K562 (cell line): ENCODE results near the gene SLC39A13. TPM values are rescaled to one million over a fixed set of nuclear protein-coding genes. Genes with fewer than 3 reads are reported as not detected.
A peak's percentile ranks its signal among the peaks of the same experiment; 100 is the strongest.

ENCODE experiments used
- ATAC-seq: fragments of 200-7000 bp; cut with Tn5 transposase; 3 replicates; pipeline ENCODE4 v1.9.1; 2020; ENCODE audit warnings: moderate library complexity
- BruUV-seq: library from RNA; stranded (reverse); fragments of 400-500 nt; replicated peaks from 2 replicates; lab custom pipeline; 2021; lab: Mats Ljungman, UMichigan
- CTCF ChIA-PET: fragments of 300-600 bp; formaldehyde crosslinking; extraction: SDS; loops from one replicate; lab custom pipeline; 2021; ENCODE audit warnings: low intra/inter-chr PET ratio; lab: Yijun Ruan, JAX
- POLR2A ChIA-PET: fragments of 300-600, 350-650 bp; sonication (Branson Sonifier 250); formaldehyde crosslinking; extraction: SDS; loops from one replicate; lab custom pipeline; 2021; ENCODE audit warnings: antibody characterized with exemption, inconsistent platforms; lab: Yijun Ruan, JAX
- DNase-seq, 4 experiments: peaks; one replicate each; pipeline versions ENCODE4 v3.0.0 to v3.0.0-alpha.2; 2011 to 2018; ENCODE audit warnings: low spot score in 3 of 4, mixed read lengths in 3 of 4; ENCODE audit errors: extremely low read depth in 1 of 4
- FAIRE-seq: peaks from 2 replicates; lab custom pipeline; 2011; peaks lifted over from hg19 to GRCh38; lab: Jason Lieb, UNC
- H2AFZ ChIP-seq: 2 replicates; pipeline ENCODE4 v1.6.0; 2011; ENCODE audit warnings: low read depth, low read length, control low read depth, inconsistent platforms
- H3K27ac ChIP-seq: fragments of 200-600 bp; 3 replicates; pipeline ENCODE4 v1.8.0; 2011; ENCODE audit warnings: low read depth, mild to moderate bottlenecking, control low read depth, inconsistent platforms, low read length, moderate library complexity, mixed read lengths; ENCODE audit errors: extremely low read depth
- H3K27me3 ChIP-seq, 2 experiments: fragments of 300-600 bp in 1 of 2; 2 replicates in 1 of 2; 3 replicates in 1 of 2; pipeline versions ENCODE4 v1.6.0 to v1.8.0; 2011; ENCODE audit warnings: inconsistent platforms in 2 of 2, low read length in 2 of 2, mild to moderate bottlenecking in 1 of 2, mixed read lengths in 1 of 2, moderate library complexity in 1 of 2; ENCODE audit not compliant: control insufficient read depth in 2 of 2, insufficient read depth in 2 of 2
- H3K36me3 ChIP-seq: fragments of 300-600 bp; 3 replicates; pipeline ENCODE4 v1.8.0; 2011; ENCODE audit warnings: mild to moderate bottlenecking, low read length, inconsistent platforms; ENCODE audit not compliant: control insufficient read depth, insufficient read depth
- H3K4me1 ChIP-seq, 2 experiments: fragments of 200-600 bp in 1 of 2; replicated peaks in 1 of 2; 2 replicates in 1 of 2; 3 replicates in 1 of 2; pipeline versions ENCODE4 v1.5.1 to v1.8.0; 2011; ENCODE audit warnings: inconsistent platforms in 2 of 2, low read length in 2 of 2, mild to moderate bottlenecking in 1 of 2, mixed read lengths in 1 of 2, moderate library complexity in 1 of 2; ENCODE audit not compliant: control insufficient read depth in 2 of 2, insufficient read depth in 2 of 2
- H3K4me2 ChIP-seq: 2 replicates; pipeline ENCODE4 v1.6.1; 2011; ENCODE audit warnings: low read length, control low read depth, inconsistent platforms, mixed read lengths; ENCODE audit not compliant: insufficient read depth
- H3K4me3 ChIP-seq: fragments of 200-600 bp; sonication (generic), shearing (Covaris generic); 2 replicates; pipeline ENCODE4 v1.5.1; 2016; ENCODE audit warnings: control low read depth, inconsistent platforms
- H3K79me2 ChIP-seq: fragments of 200-600 bp; 3 replicates; pipeline ENCODE4 v1.8.0; 2011; ENCODE audit warnings: low read length, inconsistent platforms; ENCODE audit not compliant: control insufficient read depth, insufficient read depth
- H3K9ac ChIP-seq, 2 experiments: 2 replicates each; pipeline versions ENCODE4 v1.6.0 to v1.6.1; 2011; ENCODE audit warnings: low read depth in 2 of 2, low read length in 2 of 2, control low read depth in 1 of 2, inconsistent platforms in 1 of 2, mild to moderate bottlenecking in 1 of 2, mixed read lengths in 1 of 2; ENCODE audit not compliant: insufficient read depth in 1 of 2
- H3K9me1 ChIP-seq: one replicate; pipeline ENCODE4 v1.6.0; 2011; ENCODE audit warnings: inconsistent platforms, mild to moderate bottlenecking, low read length, moderate library complexity; ENCODE audit not compliant: control insufficient read depth, insufficient read depth
- H3K9me3 ChIP-seq: replicated peaks from 2 replicates; pipeline ENCODE4 v1.5.1; 2011; ENCODE audit warnings: low read depth, low read length, inconsistent platforms; ENCODE audit not compliant: control insufficient read depth, insufficient read depth
- H4K20me1 ChIP-seq: replicated peaks from 2 replicates; pipeline ENCODE4 v1.6.1; 2011; ENCODE audit warnings: low read length, inconsistent platforms, mixed read lengths; ENCODE audit not compliant: control insufficient read depth, insufficient read depth
- ASH1L ChIP-seq: fragments of 450-650 bp; IDR thresholded peaks from 2 replicates; pipeline ENCODE4 v1.6.1; 2018; ENCODE audit warnings: borderline replicate concordance, mild to moderate bottlenecking, low read depth; ENCODE audit not compliant: partially characterized antibody
- GABPA ChIP-seq: fragments of 200-800 bp; sonication (Bioruptor generic); conservative IDR thresholded peaks from 2 replicates; pipeline ENCODE4 v1.6.1; 2016; ENCODE audit warnings: low read depth, missing genetic modification characterization, missing compliant biosample characterization
- KLF10 ChIP-seq: fragments of 250-450 bp; sonication (Bioruptor Pico); IDR thresholded peaks from 2 replicates; pipeline ENCODE4 v1.6.1; 2021; ENCODE audit warnings: matching md5 sums
- MBD2 ChIP-seq: sonication (generic); IDR thresholded peaks from 2 replicates; pipeline ENCODE4 v1.6.1; 2016; ENCODE audit warnings: low read depth, borderline replicate concordance
- SAP30 ChIP-seq: fragments of 200-600 bp; sonication (generic); IDR thresholded peaks from 2 replicates; pipeline ENCODE4 v1.6.1; 2012; ENCODE audit warnings: borderline replicate concordance, low read depth, mild to moderate bottlenecking, moderate library complexity, low read length, control low read depth, inconsistent platforms; ENCODE audit not compliant: insufficient read depth, poor library complexity, severe bottlenecking
- SUPT5H ChIP-seq: fragments of 450-650 bp; IDR thresholded peaks from 2 replicates; pipeline ENCODE4 v1.6.1; 2016
- ZNF121 ChIP-seq: sonication (generic); formaldehyde crosslinking; conservative IDR thresholded peaks from 2 replicates; pipeline ENCODE4 v1.8.0; 2022; ENCODE audit warnings: missing genetic modification reagents
- WGBS: fragments of 100-300 bp; shearing (Covaris generic); methylation state at CpG from one replicate; pipeline ENCODE4 v1.1.6; 2016; ENCODE audit warnings: low coverage, mixed read lengths; ENCODE audit not compliant: insufficient coverage; ENCODE audit errors: missing lambda C conversion rate; 5-methylcytosine and 5-hydroxymethylcytosine counted together
- in situ Hi-C: fragments of 300-500 bp; cut with MboI; formaldehyde crosslinking; loops from 4 replicates; pipeline ENCODE4 v1.15.0; 2018; ENCODE audit warnings: inconsistent platforms, mixed read lengths
- intact Hi-C: fragments of 100-400 bp; cut with micrococcal nuclease; formaldehyde crosslinking; loops from 2 replicates; pipeline ENCODE4 v1.14.2; 2022
- polyA plus RNA-seq, 8 experiments: library from polyadenylated mRNA; depleted of rRNA in 4 of 8; stranded (reverse) in 5 of 8; unstranded in 3 of 8; fragments of >200 nt; fragmentation: Nextera tagmentation in 2 of 8; fragmentation: Illumina TruSeq in 1 of 8; extraction: Ambion mirVana in 2 of 8; extraction: Trizol in 1 of 8; gene quantifications; 2 replicates each; pipeline versions ENCODE4 v1.2.1 to v1.2.3, GENCODE V29; 2011 to 2014; ENCODE audit warnings: inconsistent platforms in 1 of 8, missing spikeins in 1 of 8
- total RNA-seq, 7 experiments: library from RNA; depleted of rRNA in 6 of 7; stranded (reverse); fragments of >200 nt in 6 of 7; fragmentation: Illumina TruSeq in 2 of 7; extraction: Trizol in 2 of 7; gene quantifications; 2 replicates each; pipeline versions ENCODE4 v1.2.1 to v1.2.3, GENCODE V29; 2011 to 2021; ENCODE audit warnings: low replicate concordance in 1 of 7
- TF ChIP-seq, protein P1 (sequence below): fragments of 250-450 bp; sonication (Bioruptor Pico); IDR thresholded peaks from 2 replicates; pipeline ENCODE4 v1.4.0; 2020; ENCODE audit warnings: mild to moderate bottlenecking, moderate library complexity, borderline replicate concordance

Gene SLC39A13
- total and polyA plus RNA-seq, 9 of the 15 experiments (the other 6 are each of a cell fraction or from before 2014, with no cell fraction given), result 0.17 to 15.9 (median 3.2) TPM

DNA sequence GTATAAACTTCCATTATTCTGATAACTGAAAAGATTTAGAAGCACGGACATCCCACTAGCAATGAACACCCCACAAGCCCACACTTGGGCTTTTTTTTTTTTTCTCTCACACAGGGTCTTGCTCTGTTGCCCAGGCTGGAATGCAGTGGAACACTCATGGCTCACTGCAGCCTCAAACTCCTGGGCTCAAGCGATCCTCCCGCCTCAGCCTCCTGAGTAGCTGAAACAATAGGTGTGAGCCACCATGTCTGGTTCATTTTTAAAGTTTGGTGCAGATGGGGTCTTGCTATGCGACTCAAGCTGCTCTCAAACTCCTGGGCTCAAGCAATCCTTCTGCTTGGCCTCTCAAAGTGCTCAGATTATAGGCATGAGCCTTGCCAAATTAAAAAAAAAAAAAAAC, 37.5 kb downstream of the SLC39A13 start:
- ATAC-seq, result no peak
- Histone ChIP-seq H3K27me3 (no peaks in the 10 kb centered on the region), H3K4me1 (peaks cover 0 to 19% of the 10 kb centered on the region in 2 experiments; a peak in 2 of 5 replicates), H3K9ac (peak overlapping the region in 1 of 2 experiments; percentile 45; a peak in 1 of 4 replicates), H3K9me3 (no peaks in the 10 kb centered on the region), H3K27ac (no peak overlapping the region), H4K20me1 (no peaks in the 10 kb centered on the region), H3K4me2 (no peak overlapping the region), H3K79me2 (no peaks in the 10 kb centered on the region), H2AFZ (no peak overlapping the region), H3K9me1 (no peaks in the 10 kb centered on the region), H3K4me3 (no peak overlapping the region), H3K36me3 (no peaks in the 10 kb centered on the region)
- ChIA-PET POLR2A (interaction anchor here (0.6 to 0.8 kb wide), 2 partner anchors 14 to 112 kb away, joined by 3 read pairs; no protein-coding TSS in a partner anchor), CTCF (no interaction called here)
- WGBS, result 46% methylated on average over 4 of the region's 4 CpGs
- no peak for DNase-seq
- TF ChIP-seq SUPT5H (no peak), ASH1L (no peak), MBD2 (no peak), ZNF121 (peak; percentile 94), KLF10 (CRISPR knock-in tag) (no peak), GABPA (no peak), SAP30 (no peak)
- TF ChIP-seq, protein P1, sequence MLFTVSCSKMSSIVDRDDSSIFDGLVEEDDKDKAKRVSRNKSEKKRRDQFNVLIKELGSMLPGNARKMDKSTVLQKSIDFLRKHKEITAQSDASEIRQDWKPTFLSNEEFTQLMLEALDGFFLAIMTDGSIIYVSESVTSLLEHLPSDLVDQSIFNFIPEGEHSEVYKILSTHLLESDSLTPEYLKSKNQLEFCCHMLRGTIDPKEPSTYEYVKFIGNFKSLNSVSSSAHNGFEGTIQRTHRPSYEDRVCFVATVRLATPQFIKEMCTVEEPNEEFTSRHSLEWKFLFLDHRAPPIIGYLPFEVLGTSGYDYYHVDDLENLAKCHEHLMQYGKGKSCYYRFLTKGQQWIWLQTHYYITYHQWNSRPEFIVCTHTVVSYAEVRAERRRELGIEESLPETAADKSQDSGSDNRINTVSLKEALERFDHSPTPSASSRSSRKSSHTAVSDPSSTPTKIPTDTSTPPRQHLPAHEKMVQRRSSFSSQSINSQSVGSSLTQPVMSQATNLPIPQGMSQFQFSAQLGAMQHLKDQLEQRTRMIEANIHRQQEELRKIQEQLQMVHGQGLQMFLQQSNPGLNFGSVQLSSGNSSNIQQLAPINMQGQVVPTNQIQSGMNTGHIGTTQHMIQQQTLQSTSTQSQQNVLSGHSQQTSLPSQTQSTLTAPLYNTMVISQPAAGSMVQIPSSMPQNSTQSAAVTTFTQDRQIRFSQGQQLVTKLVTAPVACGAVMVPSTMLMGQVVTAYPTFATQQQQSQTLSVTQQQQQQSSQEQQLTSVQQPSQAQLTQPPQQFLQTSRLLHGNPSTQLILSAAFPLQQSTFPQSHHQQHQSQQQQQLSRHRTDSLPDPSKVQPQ (CRISPR knock-in tag), result no peak
- no TSS peak for BruUV-seq
- FAIRE-seq, result no peak
- intact Hi-C loops (no loop called here), in situ Hi-C loops (no loop called here)
